Transverse colon (tissue), 3 donors: ENCODE results near the gene ATG13.
"Not testable (repeated sequence)": the region's sequence is repeated elsewhere in the genome, so short reads cannot be mapped to it uniquely, and the experiment has no call there.

Source experiments
- POLR2A ChIP-seq: fragments of 450-650 bp; IDR thresholded peaks from one replicate; pipeline ENCODE4 v1.6.1; 2016; ENCODE audit warnings: antibody characterized with exemption, mild to moderate bottlenecking, moderate library complexity
- TF ChIP-seq, protein P1 (sequence below), 5 experiments: fragments of 200-600 bp in 3 of 5; fragments of 450-650 bp in 2 of 5; sonication (generic) in 3 of 5; IDR thresholded peaks; 1 replicate in 2 of 5; 2 replicates in 3 of 5; pipeline ENCODE4 v1.5.1; 2016 to 2017; ENCODE audit warnings: antibody characterized with exemption in 5 of 5, inconsistent platforms in 3 of 5, mild to moderate bottlenecking in 2 of 5, moderate library complexity in 1 of 5

DNA sequence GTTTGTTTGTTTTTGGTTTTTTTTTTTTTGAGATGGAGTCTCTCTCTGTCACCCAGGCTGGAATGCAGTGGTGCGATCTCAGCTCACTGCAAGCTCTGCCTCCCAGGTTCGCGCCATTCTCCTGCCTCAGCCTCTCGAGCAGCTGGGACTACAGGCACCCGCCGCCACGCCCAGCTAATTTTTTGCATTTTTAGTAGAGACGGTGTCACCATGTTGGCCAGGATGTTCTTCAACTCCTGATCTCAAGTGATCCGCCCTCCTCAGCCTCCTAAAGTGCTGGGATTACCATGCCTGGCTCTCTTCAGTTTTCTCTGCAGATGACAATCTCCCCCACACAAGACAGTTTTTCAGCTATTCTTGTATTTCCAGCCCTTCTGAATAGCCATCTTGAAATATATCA is 92.0 kb downstream of the ATG13 start:
- not testable (repeated sequence) for TF ChIP-seq POLR2A
- TF ChIP-seq, protein P1, sequence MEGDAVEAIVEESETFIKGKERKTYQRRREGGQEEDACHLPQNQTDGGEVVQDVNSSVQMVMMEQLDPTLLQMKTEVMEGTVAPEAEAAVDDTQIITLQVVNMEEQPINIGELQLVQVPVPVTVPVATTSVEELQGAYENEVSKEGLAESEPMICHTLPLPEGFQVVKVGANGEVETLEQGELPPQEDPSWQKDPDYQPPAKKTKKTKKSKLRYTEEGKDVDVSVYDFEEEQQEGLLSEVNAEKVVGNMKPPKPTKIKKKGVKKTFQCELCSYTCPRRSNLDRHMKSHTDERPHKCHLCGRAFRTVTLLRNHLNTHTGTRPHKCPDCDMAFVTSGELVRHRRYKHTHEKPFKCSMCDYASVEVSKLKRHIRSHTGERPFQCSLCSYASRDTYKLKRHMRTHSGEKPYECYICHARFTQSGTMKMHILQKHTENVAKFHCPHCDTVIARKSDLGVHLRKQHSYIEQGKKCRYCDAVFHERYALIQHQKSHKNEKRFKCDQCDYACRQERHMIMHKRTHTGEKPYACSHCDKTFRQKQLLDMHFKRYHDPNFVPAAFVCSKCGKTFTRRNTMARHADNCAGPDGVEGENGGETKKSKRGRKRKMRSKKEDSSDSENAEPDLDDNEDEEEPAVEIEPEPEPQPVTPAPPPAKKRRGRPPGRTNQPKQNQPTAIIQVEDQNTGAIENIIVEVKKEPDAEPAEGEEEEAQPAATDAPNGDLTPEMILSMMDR (IDR thresholded peaks at IDR 0.05) = not testable (repeated sequence)
